GM18505 (cell line): ENCODE measurements around the gene BABAM2.
"Not testable (repeated sequence)": the region's sequence is repeated elsewhere in the genome, so short reads cannot be mapped to it uniquely, and the experiment has no call there.

ENCODE experiments used
- ATAC-seq: cut with Tn5 transposase; IDR thresholded peaks from one replicate; pipeline ENCODE4 v1.9.1; 2021; ENCODE audit not compliant: unreplicated experiment
- POLR2A ChIP-seq: IDR thresholded peaks from 4 replicates; pipeline ENCODE4 v1.6.1; 2011; ENCODE audit warnings: borderline replicate concordance; ENCODE audit not compliant: insufficient read depth, insufficient read length; ENCODE audit errors: extremely low read depth

The BABAM2 gene

DNA sequence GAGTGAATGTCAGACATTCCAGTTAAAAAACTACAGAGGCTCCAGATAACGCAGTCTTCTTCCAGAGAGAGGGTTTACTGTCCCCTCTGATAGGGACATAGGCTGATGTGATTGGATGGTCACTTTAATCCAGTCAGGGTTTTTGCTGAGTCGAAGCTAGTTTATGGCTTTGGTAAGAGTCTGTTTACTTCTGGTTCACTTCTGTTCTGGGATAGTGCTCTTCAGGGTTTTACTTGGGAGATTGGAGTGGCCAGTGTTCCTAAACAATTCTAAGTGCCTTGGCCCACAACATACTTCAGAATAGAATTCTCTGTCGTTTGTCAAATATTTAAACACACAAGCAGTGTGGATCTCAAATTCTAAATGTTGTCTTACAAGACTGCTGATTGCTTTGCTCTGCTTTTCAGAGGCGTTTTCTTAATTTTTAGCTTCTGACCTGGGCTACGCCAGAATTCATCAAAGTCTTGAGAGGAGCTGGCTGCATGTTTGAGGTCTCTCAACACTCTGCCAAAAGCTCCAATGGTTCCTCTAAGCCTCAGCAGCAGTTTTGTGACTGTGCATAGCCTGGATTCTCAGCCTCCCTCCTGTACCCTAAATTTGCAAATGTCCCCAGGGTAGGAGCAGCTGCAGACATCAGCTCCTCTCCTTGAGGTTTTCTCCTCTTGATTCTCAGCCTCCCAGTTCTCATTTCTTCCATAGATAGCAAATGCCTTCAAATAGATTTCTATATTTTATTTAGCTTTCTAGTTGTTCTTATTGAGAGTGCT lies 105.8 kb downstream of the BABAM2 start:
- no peak for TF ChIP-seq POLR2A
- no peak for ATAC-seq

DNA sequence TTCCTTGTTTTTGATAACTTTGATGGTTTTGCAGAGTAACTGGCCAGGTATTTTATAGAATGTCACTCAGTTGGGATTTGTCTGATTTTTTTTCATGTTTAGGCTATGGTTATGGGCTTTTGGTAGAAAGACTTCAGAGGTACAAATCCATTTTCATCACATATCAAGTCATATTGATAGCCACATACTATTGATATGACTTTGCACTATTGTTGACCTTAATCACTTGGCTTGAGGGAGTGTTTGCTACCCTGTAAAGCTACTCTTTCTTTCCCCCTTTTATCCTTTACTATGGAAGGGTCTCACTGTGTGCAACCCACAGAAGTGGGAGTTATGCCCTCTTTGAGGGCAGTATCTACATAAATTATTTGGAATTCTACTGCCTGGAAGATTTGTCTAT lies 109.8 kb downstream of the BABAM2 start:
- ATAC-seq = no peak
- TF ChIP-seq POLR2A = no peak

DNA sequence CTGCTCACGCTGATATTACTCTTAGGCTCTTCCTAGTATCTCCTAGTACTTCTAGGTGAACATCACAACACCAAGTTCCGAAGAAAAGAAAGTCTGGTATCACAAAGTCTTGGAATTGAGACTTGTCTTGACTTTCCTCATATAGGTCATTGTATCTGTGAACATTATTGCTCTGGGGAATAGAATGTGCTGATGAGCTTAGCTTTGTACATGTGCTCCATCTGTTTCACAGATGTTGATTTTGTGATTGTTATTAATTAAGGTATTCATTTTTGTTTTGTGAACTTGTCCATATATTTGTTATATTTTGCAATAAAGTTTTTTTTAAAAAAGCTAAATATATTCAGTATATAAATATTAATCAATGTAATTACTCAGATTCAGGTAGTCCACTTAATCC lies 111.7 kb downstream of the BABAM2 start:
- no peak for TF ChIP-seq POLR2A
- no peak for ATAC-seq

DNA sequence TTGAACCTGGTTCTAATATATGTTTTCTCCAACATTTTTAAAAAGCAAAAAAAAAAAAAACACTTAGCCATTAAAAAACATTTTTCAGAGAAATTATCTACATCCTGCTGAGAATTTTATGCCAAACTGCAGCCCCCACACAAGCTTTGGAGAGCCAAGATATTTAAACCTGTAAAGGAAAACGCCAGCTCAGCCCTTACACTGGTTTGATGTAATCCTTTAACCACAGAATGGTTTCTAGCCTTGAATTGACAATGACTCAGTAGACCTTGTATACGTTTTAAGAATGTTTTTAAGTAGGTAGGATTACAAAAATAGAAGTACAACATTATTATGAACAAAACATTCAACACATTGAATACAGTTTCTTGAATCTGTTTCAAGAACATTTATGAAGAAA lies 113.6 kb downstream of the BABAM2 start:
- no peak for TF ChIP-seq POLR2A

DNA sequence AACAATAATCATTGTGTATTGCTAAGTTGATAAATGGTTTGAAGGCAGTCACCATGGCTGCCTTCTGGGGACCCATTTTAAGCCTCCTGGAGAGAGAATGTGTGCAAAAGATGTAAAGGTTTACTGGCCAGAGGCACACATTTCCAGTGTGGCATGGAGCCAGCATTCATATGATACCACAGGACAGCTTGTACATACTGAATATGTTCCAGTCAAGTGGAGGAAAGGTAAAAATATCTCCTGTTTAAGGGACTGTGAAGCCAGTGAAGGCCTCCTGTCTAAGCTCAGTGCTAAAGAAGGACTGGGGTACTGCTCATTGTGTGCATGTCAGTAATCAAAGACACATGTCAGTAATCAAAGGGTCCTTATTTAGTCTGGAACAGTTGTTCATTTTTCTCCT lies 119.2 kb downstream of the BABAM2 start:
- ATAC-seq = no peak
- no peak for TF ChIP-seq POLR2A

More for the DNA sequence above, 113.6 kb downstream of the BABAM2 start:
- no peak for ATAC-seq

DNA sequence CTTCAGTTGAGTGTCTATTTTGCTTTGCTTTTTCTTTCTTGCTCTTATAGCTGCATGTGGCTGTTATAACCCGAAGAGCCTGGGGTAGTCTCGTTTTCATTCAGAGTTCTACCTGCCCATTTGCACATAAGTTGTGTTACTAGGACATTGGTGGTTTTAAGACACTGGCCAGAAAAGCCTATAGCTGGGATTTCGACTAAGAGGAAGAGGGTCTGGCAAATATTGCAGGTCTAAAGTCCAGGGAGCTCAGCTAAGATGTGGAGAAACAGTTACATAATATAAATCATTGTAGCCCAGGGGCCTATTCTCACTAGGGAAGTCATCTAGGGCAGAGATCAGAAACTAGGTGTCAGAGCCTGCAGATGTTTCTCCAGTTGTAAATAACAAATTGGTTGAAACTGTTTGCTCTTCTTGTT lies 120.8 kb downstream of the BABAM2 start:
- ATAC-seq = no peak
- TF ChIP-seq POLR2A = no peak

DNA sequence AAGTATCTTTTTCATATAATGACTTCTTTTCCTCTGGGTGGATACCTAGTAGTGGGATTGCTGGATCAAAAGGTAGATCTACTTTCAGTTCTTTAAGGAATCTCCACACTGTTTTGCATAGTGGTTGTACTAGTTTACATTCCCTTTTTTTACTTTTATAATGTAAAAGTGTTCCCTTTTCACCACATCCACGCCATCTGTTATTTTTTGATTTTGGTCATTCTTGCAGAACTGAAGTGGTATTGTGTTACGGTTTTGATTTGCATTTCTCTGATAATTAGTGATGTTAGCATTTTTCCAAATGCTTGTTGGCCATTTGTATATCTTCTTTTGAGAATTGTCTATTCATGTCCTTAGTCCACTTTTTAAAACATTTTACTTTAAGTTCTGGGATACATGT lies 127.9 kb downstream of the BABAM2 start:
- ATAC-seq = not testable (repeated sequence)

DNA sequence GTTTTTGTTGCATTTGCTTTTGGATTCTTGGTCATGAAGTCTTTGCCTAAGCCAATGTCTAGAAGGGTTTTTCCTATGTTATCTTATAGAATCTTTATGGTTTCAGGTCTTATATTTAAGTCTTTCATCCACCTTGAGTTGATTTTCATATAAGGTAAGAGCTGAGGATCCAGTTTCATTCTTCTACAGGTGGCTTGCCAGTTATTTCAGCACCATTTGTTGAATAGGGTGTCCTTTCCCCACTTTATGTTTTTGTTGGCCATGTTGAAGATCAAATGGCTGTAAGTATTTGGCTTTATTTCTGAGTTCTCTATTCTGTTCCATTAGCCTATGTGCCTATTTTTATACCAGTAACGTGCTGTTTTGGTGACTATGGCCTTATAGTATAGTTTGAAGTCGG lies 129.0 kb downstream of the BABAM2 start:
- not testable (repeated sequence) for ATAC-seq

DNA sequence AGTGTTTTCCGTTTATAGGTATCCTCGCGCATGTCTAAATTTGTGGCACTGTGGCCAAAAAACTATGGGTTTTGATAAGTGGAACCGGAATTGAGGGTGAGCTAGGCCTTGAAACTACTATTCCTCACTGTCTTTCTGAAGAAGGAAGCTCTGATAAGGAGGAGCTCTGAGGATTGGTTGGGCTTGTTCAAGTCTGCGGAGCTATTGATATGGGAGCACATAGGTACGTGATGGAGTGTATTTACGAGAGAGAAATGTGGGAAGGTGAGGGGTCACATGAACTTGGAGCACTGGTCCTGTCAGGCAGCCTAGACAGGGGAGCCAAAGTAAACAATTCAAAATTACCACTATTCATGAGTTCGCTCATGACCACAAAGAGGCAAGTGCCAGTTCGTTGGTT lies 131.4 kb downstream of the BABAM2 start:
- no peak for ATAC-seq
- no peak for TF ChIP-seq POLR2A

DNA sequence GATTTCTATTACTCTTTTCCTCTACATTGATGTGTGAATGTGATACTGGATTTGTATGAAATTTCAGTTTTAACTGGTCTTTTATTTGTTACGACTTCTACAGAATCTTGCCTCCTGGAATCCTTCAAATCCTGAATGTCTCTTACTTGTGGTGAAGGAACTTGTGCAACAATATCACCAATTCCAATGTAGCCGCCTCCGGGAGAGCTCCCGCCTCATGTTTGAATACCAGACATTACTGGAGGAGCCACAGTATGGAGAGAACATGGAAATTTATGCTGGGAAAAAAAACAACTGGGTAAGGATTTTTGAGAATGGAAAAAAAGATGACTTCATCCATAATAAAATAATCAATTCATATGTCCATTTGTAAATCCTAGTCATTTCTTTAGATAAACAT lies 134.6 kb downstream of the BABAM2 start:
- no peak for ATAC-seq
- no peak for TF ChIP-seq POLR2A

DNA sequence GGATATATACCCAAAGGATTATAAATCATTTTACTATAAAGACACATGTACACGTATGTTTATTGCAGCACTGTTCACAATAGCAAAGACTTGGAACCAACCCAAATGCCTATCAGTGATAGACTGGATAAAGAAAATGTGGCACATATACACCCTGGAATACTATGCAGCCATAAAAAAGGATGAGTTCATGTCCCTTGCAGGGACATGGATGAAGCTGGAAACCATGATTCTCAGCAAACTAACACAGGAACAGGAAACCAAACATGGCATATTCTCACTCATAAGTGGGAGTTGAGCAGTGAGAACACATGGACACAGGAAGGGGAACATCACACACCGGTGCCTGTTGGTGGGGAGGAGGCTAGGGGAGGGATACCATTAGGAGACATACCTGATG lies 135.7 kb downstream of the BABAM2 start:
- not testable (repeated sequence) for ATAC-seq

DNA sequence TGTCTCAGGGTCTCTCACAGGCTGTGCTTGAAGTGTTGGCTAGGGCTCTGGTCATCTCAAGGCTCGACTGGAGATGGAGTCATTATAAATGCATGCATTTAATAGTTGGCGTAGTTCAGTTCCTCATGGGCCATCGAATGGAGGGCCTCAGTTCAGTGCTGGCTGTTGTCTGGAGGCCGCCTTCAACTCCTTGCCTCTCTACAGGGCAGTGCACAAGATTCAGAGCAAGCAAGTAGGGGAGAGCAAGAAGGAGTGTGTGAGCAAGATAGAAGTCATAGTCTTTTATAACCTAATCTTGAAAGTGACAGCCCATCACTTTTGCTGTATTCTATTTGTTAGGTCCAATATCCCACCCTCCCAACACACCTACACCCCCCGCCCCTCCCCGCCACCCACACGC lies 137.5 kb downstream of the BABAM2 start:
- no peak for ATAC-seq
- no peak for TF ChIP-seq POLR2A

DNA sequence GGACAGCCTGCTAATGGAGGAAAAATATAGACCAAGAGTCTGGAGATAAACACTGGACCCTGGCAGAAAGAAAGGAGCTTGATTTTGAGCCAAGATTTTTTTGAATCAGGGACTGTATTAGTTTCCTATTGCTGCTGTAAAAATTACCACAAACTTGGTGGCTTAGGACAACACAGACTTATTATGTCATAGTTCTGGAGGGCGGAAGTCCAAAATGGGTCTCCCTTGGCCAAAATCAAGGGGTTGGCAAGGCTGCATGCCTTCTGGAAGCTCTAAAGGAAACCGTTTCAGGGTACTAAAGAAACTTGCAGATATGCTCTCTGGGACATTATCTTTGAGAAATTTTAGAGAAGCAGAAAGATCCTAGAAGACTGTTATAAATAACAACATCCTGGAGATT lies 140.1 kb downstream of the BABAM2 start:
- TF ChIP-seq POLR2A = no peak
- ATAC-seq = no peak

DNA sequence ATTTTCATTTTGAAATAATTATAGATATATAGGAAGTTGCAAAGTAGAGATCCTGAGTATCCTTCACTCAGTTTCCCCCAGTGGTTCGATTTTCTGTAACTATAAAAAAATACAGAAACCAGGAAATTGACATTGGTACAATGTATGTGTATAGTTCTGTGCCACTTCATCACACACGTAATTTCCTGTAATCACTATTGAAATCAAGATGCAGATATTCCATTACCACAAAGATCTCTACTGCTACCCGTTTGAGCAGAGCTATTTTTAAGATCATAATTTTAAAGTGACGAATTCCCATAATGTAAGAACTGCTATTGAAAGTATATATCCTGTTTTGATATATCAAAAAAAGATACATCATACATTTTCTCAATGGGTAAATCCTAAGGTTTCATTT lies 142.3 kb downstream of the BABAM2 start:
- ATAC-seq = no peak
- no peak for TF ChIP-seq POLR2A

DNA sequence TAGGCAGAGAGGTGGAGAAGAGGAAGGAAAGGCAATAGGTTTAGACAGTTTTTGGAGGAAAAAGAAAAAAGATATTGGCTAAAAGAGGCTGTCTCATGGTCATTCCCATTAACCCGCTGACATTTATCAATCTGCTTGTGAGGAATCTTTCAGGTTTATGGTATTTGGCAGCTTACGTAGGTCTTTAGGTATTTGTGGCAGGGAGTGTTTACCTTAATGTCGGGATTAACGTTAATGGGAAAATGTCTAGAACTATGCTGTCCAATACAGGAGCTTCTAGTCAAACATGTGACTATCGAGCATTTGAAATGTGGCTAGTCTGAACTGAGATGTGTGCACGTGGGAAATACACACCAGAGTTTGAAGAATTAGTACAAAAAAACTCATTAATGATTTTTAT lies 144.2 kb downstream of the BABAM2 start:
- ATAC-seq = no peak
- no peak for TF ChIP-seq POLR2A
